Aortic smooth muscle cell (primary cell): ENCODE measurements around the gene C2orf80. TPM values are rescaled to one million over a fixed set of nuclear protein-coding genes. Genes with fewer than 3 reads are reported as not detected.

Experiments used
- total RNA-seq: library from RNA; depleted of rRNA; stranded (reverse); fragments of >200 nt; gene quantifications from 2 replicates; pipeline ENCODE4 v1.2.3, GENCODE V29; 2014

The C2orf80 gene
- total RNA-seq, result not detected in 2 replicates

GRCh38 chr2:208189810-208190503 lies at the start of gene C2orf80:
TSS of gene C2orf80 (minus strand) at chr2:208190030. CDS start at chr2:208186986, 3,044 bp downstream.

DNA sequence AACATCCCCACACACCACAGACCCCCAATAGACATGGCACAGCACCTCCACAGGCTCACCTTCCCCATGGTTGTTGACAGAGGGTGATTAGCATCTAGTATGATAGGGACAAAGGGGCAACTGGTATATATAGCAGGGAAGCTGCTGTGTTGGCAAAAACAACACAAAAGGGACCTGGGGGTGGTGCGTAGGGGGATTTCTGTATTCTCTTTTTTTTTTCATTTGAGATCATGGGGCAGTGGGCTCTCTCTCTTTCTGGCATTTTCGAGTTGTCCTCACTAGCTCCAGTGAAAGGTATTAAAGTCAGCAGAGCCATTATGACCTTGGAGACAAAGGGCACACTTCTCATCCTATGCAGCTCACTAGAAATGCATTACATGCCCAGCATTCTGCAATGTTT lies 26.3 kb downstream of the C2orf80 start, which contains the start of gene CRYGA:
CRYGA (minus strand) TSS at position 101 of the 400 bp plus-strand sequence; CDS start at position 68, 33 bp downstream.

GRCh38 chr2:208146006-208146405 lies 43.8 kb downstream of the C2orf80 start, which contains the start of gene CRYGB:
TSS of gene CRYGB (minus strand) at chr2:208146158. CDS start at chr2:208146120, 38 bp downstream.

GRCh38 chr2:208129744-208130711 lies 59.8 kb downstream of the C2orf80 start, which contains the start of gene CRYGC:
TSS of gene CRYGC (minus strand) at chr2:208129828. CDS start at chr2:208129792, 36 bp downstream.

GRCh38 chr2:208124013-208124715 lies 65.7 kb downstream of the C2orf80 start, which contains the start of gene CRYGD:
TSS of gene CRYGD (minus strand) at chr2:208124524. CDS start at chr2:208124473, 51 bp downstream.

Other genes starting within 250 kb of the C2orf80 start
- gene PLEKHM3, start 164.5 kb downstream of the C2orf80 start, total RNA-seq, result 14.9 and 16.7 TPM in 2 replicates
- gene CRYGD, start 65.5 kb downstream of the C2orf80 start, total RNA-seq, result not detected in 2 replicates
- not detected in 2 replicates for gene CRYGC, start 60.2 kb downstream of the C2orf80 start, total RNA-seq
- gene CRYGB, start 43.9 kb downstream of the C2orf80 start, total RNA-seq, result not detected in 2 replicates
- gene CRYGA, start 26.4 kb downstream of the C2orf80 start, total RNA-seq, result not detected in 2 replicates
- 146 and 218 TPM in 2 replicates for gene IDH1, start 65.0 kb upstream of the C2orf80 start, total RNA-seq
- 35.5 and 41.3 TPM in 2 replicates for gene PIKFYVE, start 76.2 kb upstream of the C2orf80 start, total RNA-seq
- gene PTH2R, start 216.8 kb upstream of the C2orf80 start, total RNA-seq, result under 0.01 TPM in 1 of 2 replicates, not detected in the other